ENCODE measurements around the gene SLC35C1. TPM values are rescaled to one million over a fixed set of nuclear protein-coding genes. Genes with fewer than 3 reads are reported as not detected.

SLC35C1 gene
- total and polyA plus RNA-seq, 12 donors = 4.5 to 14.1 (median 6.1) TPM

DNA sequence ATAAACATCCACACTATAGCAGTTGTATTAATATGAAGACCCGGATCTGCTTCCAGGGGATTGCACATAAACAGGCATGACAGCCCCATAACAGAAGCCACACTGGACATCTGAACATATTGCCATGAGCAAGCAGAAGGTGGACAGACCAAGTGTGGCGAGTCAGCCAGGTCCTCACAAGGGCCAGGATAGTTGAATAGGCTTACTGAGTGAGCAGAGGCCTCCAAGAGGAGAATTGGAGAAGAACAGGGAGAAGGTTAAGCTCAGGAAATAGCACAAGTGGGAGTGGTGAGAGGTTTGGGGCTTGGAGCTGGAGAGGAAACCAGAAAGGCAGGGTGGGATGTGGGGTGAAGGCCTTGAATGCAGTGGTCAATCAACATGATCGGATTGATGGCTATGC is 10.8 kb downstream of the SLC35C1 start:
- H3K27ac ChIP-seq = no peak overlapping the region
- ATAC-seq = no peak
- TF ChIP-seq, protein P1, sequence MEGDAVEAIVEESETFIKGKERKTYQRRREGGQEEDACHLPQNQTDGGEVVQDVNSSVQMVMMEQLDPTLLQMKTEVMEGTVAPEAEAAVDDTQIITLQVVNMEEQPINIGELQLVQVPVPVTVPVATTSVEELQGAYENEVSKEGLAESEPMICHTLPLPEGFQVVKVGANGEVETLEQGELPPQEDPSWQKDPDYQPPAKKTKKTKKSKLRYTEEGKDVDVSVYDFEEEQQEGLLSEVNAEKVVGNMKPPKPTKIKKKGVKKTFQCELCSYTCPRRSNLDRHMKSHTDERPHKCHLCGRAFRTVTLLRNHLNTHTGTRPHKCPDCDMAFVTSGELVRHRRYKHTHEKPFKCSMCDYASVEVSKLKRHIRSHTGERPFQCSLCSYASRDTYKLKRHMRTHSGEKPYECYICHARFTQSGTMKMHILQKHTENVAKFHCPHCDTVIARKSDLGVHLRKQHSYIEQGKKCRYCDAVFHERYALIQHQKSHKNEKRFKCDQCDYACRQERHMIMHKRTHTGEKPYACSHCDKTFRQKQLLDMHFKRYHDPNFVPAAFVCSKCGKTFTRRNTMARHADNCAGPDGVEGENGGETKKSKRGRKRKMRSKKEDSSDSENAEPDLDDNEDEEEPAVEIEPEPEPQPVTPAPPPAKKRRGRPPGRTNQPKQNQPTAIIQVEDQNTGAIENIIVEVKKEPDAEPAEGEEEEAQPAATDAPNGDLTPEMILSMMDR (IDR thresholded peaks at IDR 0.05) = no peak
- H3K4me3 ChIP-seq = no peak overlapping the region
- no peaks in the 10 kb centered on the region for H3K9me3 ChIP-seq
- no peak for DNase-seq
- WGBS, 2 donors = 85% methylated on average over 3 of the region's 3 CpGs
- intact Hi-C loops (cut with DNase I) = loop anchor here in 1 of 10 donors (1.0 kb wide), 1 partner anchor 16 kb away; no protein-coding TSS in a partner anchor
- H3K36me3 ChIP-seq = peaks cover 0 to 19% (median 13%) of the 10 kb centered on the region in 9 donors
- H3K27me3 ChIP-seq = no peaks in the 10 kb centered on the region
- no peaks in the 10 kb centered on the region for H3K4me1 ChIP-seq

DNA sequence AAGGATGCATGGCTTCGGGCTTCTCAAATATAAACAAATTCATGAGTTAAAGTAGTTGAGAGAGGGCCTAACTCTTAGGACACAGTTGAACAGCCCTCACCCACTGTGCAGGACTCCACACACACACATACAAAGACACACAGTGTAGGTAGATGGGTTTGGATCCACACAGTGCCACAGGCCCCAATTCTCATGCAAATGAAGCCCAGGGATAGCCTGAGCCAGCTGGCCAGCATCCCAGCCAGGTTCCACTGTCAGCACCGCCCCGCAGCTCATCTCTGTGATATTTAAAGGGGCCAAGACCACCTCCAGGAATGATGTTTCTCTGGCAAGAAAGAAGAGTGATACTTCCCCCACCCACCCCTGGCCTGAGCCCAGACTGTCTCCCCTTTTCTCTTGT is 11.7 kb downstream of the SLC35C1 start:
- 33 to 44% methylated on average over 3 of the region's 3 CpGs for WGBS, 2 donors
- no peaks in the 10 kb centered on the region for H3K27me3 ChIP-seq
- H3K9me3 ChIP-seq = no peaks in the 10 kb centered on the region
- H3K27ac ChIP-seq = no peak overlapping the region
- intact Hi-C loops (cut with DNase I) = loop anchor here in 1 of 10 donors (1.0 kb wide), 1 partner anchor 17 kb away; no protein-coding TSS in a partner anchor
- DNase-seq (no peak), ATAC-seq (peak in 2 of 8 donors; percentile 14 to 16)
- peaks cover 0 to 11% (median 4%) of the 10 kb centered on the region in 9 donors for H3K36me3 ChIP-seq
- H3K4me3 ChIP-seq = no peak overlapping the region
- no peaks in the 10 kb centered on the region for H3K4me1 ChIP-seq
- TF ChIP-seq, protein P1 (IDR thresholded peaks at IDR 0.05) = no peak

DNA sequence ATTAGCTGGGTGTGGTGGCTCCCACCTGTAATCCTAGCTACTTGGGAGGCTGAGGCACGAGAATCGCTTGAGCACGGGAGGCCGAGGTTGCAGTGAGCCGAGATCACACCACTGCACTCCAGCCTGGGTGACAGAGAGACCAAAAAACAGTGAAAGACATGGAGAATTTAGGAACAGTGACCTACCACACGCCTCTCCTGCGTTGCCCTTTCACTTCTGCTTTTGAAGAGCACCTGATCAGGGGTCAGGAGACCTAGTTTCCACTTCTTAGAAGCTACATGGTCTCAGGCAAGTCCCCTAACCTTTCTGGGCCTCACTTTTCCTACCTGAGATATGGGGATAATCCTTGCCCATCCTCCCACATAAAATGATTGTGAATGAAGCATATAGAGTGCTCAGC is 12.2 kb downstream of the SLC35C1 start:
- H3K4me1 ChIP-seq = no peaks in the 10 kb centered on the region
- no peak overlapping the region for H3K4me3 ChIP-seq
- intact Hi-C loops (cut with DNase I) = no loop called here
- no peak for DNase-seq
- TF ChIP-seq, protein P1 (IDR thresholded peaks at IDR 0.05) = no peak
- 94 to 98% methylated on average over 7 of the region's 7 CpGs for WGBS, 2 donors
- H3K27me3 ChIP-seq = no peaks in the 10 kb centered on the region
- H3K27ac ChIP-seq = no peak overlapping the region
- H3K36me3 ChIP-seq = peaks cover 0 to 5% (median 0%) of the 10 kb centered on the region in 9 donors
- H3K9me3 ChIP-seq = no peaks in the 10 kb centered on the region
- ATAC-seq = no peak

DNA sequence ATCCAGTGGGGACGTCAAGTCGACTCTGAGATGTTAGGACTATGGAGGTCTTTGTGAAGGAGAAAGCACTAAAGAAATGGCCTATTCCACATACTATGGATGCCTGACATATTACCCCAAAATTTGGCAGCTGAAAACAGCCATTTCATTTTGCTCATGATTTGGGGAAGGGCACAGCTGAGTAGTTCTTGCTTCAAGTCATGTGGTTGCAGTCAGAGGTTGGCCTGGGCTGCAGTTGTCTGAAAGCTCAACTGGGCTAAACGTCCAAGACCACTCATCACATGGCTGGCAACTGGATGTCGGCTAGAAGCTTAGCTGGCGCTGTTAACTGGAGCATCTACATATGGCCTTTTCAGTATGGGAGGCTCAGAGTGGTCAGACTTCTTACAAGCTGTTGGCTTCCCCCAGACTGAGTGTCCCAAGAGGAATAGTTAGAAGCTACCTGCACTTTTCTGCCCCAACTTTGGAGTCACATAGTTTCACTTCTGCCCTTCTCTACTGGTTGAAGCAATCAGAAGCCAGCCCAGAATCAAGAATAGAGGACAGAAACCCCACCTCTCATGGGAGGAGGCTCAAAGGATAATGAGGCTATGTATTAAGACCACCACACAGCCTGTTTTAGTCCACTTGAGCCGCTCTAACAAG is 14.1 kb downstream of the SLC35C1 start:
- intact Hi-C loops (cut with DNase I) = no loop called here
- ATAC-seq = no peak
- 70 to 78% methylated on average over 6 of the region's 6 CpGs for WGBS, 2 donors
- Histone ChIP-seq H3K9me3 (no peaks in the 10 kb centered on the region), H3K4me3 (no peak overlapping the region), H3K27ac (no peak overlapping the region), H3K27me3 (no peaks in the 10 kb centered on the region), H3K4me1 (peaks cover 0 to 5% (median 0%) of the 10 kb centered on the region in 9 donors), H3K36me3 (no peaks in the 10 kb centered on the region)
- DNase-seq = no peak
- TF ChIP-seq, protein P1 (IDR thresholded peaks at IDR 0.05) = no peak
